Fibroblast of skin of left quadriceps (primary cell): ENCODE measurements around the gene ZNF541.
"Not testable (repeated sequence)": the region's sequence is repeated elsewhere in the genome, so short reads cannot be mapped to it uniquely, and the experiment has no call there.

ENCODE experiments used
- DNase-seq, 2 experiments: peaks; one replicate each; pipeline ENCODE4 v3.0.0-alpha.2; 2013; ENCODE audit warnings: low read depth in 2 of 2

Gene ZNF541

DNA sequence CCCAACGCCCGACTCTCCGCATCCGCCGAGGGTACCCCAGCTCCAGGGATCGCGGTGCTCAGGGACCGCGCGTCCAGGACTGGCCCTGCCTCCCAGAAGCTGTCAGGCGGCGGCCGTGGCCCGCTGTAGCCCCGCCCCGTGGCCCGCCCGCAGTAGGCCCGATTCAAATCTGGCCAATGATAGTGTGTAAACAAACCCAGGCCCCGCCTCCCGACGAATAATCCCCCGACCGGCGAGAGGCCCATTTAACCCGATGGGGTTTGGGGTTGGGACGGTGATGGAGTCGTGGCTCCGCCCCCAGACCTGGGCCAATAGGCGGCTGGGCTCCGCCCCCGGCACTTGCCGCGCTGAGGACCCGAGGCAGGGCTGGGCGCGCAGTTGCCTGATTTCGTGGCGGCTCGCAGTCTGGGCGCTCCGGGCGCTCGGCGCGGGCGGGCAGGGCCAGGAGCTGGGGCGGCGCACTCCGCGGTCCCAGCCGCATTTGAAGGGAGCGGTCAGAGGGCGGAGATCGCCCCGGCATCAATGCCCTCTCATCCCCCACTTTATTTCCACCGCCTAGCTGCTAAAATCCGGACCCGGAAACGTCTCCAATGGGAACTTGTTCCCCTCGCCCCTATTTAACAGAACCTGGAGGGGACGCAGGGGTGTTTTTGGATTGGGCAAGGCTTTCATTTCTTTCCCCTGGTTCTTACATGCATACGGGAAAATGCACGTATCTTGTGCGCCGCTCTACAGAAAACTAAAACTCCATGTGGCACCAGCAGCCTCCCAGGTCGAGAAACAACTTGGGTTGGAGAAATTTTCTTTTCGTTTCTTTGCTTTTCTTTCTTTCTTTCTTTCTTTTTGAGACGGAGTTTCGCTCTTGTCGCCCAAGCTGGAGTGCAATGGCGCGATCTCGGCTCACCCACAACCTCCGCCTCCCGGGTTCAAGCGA lies 27.6 kb upstream of the ZNF541 start:
- DNase-seq = peak; percentile 98

DNA sequence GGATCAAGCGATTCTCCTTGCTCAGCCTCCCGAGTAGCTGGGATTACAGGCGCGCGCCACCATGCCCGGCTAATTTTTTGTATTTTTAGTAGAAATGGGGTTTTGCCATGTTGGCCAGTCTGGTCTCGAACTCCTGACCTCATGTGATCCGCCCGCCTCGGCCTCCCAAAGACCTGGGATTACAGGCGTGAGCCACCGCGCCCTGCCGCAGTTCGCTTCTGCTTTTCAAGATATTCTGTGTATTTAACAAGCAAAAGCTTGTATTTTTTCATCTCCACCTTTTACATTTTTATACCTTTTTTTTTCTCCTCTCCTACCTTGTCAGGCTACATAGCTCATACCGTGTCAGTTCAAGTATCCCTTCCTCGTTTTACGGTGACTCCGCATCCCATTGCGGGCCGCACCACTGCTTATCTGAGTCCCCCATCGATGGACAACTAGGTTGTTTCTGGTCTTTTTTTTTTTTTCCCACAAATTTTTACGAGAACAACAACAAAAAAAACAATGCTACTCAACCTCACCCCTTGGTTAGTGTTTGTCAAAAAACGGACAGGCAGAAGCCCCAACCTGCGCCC lies 26.8 kb upstream of the ZNF541 start:
- DNase-seq = not testable (repeated sequence)

DNA sequence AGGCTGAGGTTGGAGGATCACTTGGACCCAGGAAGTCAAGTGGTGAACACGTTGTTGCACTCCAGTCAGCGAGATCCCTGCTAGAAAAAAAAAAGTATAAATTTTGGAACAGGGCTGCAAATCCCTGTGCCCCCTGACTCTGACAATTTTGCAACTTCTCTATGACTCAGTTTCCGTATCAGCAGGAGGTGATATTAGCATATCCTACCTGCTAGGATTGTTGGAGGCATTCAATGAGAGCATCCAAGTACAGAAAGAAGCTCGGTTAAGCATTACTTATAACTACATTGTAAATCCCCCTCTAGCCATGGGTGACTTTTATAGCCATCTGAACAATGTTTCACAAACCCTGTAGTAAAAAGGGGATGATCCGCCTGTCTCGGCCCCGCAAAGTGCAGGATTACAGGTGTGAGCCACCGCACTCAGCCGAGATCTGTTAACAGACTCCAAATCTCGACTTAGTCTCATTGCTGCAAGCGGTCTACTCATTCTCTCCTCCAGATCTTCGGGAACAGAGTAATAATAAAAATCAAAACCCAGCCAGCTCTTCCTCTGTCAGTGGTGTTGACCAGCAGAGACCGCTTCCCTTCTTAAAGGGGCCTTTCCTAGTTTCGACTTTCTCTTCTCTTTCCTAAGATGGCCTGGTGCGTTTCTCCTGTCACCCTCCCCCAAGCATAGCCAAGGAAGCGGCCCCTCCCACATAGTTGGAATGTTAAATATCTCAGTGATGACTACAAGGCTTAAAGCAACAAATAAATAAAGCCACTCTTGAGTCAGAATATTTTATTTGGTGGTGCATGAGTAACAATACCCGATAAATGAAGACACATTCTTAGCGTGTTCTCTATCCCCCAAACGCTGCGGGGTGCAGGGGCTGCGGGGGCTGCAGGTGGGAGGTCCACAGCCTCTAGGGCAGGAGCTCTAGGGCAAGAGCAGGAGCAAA lies 25.7 kb upstream of the ZNF541 start:
- DNase-seq = peak; percentile 94 to 95

DNA sequence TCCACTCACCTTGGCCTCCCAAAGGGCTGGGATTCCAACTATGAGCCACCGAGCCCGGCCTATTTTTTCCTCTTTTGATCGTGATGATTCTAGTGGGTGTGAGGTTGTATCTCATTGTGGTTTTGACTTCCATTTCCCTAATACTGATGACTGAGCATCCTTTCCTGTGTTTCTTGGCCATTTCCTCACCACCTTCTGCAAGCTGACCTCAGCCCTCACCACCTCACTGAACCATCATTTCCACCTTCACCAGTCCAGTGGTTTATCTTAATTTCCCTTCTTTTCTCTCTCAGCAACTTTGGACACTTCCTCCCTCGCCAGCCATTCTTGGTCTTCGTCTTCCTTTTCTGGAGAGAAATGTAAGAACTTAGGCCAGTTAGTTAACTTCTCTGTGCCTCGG lies 23.0 kb upstream of the ZNF541 start:
- DNase-seq = no peak

DNA sequence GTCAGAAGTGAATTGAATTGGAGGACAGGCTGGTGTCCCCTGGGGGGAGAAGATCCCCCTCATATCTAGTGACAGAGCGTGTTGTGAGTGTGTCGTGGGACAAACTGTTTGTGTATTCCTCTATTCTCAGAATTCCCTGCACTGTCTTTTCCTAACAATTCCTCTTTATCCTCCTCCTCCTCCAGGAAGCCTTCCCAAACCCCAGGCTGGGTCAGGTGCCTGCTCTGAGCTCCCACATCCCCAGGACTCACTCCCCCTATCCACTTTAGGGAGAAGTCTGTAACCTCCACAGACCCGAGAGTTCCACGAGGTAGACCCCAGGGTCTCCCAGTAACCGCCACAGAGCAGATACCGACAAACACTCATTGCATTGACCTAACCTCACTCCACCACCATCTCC lies 20.9 kb upstream of the ZNF541 start:
- DNase-seq = no peak

DNA sequence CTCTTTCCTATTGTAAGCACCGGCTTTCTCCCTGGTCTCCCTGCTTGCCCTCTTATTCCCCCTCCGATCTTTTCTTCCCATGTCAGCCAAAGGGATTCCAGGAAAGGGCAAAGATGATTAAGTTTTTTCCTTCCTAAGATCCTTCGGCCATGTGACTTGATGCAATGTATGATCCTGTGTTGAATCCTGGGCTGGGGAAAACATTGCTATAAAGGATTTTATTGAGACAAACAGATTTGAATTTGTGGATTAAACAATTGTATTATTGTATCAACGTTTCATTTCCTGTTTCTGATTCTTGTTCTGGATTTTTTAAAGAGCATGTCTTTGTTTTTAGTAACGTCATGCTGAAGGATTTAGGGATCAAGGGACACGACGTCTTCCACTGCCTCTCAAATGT lies 16.9 kb upstream of the ZNF541 start:
- no peak for DNase-seq

DNA sequence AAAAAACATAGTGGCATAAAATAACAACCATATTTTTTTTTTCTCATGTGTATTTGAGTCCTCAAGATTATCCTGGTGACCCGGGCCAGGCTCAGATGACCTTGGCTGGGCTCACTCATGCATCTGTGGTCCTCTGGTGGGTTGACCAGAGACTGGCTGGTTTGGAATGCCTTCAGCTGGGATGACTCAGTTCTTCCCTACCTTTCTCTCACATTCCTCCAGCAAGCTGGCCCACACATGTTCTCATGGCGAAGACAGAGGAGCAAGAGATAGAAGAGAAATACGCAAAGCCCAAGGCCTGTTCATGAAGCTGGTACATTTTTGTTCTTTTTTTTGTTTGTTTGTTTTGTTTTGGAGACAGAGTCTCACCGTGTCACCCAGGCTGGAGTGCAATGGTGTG lies 14.3 kb upstream of the ZNF541 start:
- DNase-seq = no peak

DNA sequence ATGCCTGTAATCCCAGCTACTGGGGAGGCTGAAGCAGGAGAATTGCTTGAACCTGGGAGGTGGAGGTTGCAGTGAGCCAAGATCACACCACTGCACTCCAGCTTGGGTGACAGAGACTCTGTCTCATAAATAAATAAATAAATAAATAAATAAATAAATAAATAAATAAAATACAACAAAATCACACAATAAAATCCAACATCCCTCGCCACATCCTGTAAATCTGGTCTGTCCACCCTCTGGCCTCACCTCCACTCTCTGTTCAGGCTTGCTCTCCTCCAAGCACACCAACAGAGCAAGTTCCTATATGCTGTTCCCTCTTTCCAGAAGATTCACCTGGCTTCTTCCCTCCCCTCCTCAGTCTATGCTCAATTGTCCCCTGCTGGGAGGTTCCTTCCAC lies 10.2 kb upstream of the ZNF541 start:
- not testable (repeated sequence) for DNase-seq

DNA sequence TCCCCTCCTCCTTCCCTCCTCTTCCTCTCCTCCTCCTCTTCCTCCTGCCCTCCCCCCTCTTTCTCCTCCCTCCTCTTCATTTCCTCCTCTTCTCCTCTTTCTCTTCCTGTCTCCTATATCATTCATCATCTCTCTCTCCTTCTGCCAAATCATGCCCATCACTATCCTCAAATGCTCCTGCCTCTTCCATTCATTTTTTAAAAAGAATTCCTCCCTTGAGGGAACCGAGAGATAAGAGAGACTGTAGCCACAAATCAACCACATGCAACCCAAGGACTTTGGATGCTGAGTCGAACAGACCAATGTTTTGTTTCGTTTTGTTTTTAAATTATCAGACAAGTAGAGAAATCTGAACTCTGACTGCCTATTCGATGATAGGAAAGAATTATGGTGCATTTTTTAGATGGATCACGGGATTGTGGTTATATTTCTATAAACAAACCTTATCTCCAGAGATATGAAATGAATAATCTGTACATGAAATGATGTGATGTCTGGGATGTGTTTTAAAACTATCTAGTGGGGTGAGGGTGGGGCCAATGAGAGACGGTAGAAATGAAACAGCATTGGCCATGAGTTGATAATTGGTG lies 9.5 kb upstream of the ZNF541 start:
- DNase-seq = peak; percentile 44 to 54

DNA sequence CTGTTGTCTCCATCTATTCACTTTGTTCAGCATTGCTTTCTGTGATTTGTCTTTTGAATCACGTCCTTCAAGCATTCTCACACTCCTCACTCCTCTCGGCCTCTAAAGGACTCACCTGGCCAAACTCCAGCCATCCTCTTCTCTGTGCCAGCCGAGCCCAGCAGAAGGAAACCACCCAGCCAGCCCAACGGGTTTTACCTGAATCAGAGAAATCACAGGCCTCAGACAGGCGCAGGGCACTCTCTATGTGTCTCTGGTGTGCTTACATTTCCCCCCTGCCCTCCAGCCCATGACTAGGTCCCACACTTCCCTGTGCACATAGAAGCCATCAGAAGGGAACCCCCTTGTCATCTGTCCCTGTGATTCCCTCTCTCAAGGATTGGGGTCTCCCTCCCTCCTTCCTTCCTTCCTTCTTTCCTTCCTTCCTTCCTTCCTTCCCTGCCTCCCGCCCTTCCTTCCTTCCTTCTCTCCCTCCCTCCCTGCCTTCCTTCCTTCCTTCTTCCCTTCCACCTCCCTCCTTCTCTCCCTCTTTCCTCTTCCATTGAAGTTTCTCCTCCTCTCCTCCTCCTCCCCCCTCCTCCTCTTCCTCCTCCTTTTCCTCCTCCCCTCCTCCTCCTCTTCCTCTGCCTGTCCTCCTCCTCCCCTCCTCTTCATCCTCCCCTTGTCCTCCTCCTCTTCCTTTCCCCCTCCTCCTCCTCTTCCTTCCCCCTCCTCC lies 8.8 kb upstream of the ZNF541 start:
- no peak for DNase-seq

DNA sequence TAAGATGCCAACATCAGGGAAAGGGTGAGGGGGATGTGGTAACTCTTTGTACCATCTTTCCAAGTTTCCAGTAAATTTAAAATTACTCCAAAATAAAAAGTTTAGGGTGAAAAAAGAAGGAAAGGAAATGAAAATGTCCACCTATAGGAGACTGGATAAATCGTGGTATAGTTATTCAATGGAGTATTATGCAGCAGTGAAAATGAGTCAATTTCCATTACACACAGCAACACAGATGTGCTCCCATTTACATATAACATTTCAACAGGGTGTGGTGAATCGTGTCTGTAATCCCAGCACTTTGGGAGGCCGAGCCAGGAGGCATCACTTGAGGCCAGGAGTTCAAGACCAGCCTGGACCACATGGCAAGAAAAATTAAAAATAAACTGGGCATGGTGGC lies 7.4 kb upstream of the ZNF541 start:
- DNase-seq = no peak

DNA sequence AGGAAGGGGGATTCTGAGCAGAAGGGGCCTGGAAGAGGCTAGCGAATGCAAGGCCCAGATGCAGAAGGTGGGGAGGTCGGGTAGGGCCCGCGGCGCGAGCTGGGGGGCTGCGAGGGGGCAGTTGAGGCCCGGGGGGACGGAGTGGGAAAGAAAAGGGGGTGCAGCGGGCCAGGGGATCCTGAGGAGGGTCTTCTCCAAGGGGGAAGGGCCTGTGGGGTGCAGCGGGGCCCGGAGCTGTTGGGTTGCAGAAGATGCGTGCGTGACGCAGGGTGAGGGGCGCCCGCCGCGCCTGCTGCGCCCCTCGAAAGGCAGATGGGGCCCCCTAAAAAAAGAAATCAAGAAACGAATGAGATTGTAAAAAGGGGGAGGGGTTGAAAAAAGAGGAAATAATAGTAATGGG lies 313 bp downstream of the ZNF541 start:
- DNase-seq = no peak

DNA sequence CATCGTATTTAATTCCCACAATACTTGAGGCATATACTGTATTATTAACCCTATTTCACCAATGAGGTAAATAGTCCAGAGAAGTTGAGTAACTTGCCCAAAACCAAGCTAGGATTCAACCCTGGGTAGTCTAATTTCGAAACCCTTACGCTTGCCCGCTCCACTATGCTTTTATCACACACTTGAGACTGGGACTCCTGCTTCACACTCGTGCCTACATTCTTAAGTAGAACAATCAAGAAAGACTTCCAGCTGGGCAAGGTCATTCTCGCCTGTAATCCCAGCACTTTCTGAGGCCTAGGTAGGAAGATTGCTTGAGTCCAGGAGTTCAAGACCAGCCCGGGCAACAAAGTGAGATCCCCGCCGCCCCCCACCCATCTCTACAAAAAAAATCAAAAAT lies 3.6 kb downstream of the ZNF541 start:
- no peak for DNase-seq

DNA sequence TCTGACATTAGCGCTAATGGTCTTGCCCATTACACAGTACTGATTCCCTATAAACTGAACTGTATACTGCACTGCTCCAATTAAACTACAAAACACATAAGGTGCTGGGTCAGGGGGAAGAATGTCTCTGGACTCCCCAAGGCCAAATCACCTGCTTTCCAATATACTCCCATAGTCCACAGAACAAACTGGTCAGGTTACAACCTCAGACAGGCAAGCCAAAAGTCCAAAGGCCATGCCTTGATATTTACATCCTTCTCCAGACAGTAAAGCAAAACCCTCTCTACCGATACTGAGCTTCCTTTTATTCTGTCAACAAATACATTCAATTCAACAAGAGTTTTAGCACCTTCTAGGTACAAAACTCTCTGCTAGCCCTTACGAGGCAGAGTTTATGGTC lies 8.9 kb downstream of the ZNF541 start:
- DNase-seq = no peak

DNA sequence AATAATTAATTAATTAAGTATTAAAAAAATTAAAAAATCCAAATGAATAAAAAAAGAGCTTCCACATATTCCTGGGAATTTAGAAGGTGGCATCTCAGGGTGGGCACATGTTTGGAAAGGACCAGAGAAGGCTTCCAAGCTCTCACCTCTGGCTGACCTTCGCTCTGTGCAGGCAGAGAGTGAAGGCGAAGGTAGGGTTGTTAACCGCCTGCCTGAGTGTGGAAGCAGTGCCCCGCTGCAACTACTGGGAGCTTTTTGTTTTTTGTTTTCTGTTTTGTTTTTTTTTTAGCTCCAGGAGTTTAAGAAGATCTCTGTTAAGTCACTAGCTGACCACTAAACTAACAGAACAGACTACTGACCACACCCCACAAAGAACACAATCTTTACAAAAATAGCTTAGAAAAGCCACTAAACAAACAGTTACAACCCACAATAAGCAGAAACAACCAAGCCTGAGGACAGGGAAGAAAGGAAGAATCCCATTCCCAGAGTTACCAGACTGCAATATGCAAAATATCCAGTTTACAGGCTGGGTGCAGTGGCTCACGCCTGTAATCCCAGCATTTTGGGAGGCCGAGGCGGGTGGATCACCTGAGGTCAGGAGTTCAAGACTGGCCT lies 11.4 kb downstream of the ZNF541 start:
- DNase-seq = no peak

DNA sequence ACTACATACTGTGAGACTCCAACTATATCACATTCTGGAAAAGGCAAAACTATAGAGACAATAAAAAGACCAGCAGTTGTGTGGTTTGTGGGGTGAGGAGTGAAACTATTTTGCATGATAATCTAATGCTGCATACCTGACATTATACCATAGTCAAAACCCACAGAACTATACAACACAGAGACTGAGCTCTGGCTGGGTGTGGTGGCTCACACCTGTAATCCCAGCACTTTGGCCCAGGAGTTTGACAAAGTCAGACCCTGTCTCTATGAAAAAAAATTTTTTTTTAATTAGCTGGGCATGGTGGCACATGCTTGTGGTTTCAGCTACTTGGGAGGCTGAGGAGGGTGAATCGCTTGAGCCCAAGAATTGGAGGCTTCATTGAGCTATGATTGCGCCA lies 11.9 kb downstream of the ZNF541 start:
- no peak for DNase-seq

DNA sequence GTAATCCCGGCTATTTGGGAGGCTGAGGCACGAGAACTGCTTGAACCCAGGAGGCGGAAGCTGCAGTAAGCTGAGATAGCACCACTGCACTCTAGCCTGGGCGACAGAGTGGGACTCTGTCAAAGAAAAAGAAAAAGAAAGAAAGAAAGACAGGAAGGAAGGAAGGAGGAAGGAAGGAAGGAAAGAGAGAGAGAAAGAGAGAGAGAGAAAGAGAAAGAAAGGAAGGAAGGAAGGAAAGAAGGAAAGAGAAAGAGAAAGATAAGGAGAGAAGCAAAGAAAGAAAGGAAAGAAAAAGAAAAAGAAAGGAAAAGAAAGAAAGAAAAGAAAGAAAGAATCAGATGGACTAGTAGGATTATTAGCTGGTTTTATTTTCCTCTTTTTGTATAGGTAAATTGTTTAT lies 22.8 kb downstream of the ZNF541 start:
- no peak for DNase-seq

DNA sequence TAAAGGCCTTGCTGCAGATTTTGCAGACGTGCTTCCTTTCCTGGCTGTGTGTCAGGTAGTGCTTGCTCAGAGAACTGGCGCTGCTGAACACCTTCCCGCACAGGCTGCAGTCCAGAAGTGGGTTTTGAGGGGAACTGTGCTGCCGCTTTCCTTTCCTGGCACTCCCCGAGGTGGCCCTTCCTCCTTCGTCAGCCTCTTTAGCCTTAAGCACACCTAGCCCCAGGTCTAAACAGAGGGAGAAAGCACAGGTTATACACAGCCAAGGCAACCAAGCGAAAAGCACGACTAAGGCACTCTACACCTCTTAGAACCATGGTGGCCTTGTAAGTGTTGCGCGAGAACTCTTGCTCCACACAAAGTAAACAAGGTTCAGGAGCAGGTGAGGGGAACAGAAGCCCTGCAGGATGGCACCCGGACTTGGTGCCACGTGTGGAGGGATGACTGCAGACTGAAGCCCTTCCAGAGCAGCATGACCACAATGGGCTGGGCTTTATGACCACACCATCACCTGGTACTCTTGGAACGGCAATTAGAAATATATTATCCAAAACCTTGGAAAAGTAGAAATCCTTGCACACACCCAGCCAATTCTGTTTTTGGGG lies 23.6 kb downstream of the ZNF541 start:
- DNase-seq = no peak

DNA sequence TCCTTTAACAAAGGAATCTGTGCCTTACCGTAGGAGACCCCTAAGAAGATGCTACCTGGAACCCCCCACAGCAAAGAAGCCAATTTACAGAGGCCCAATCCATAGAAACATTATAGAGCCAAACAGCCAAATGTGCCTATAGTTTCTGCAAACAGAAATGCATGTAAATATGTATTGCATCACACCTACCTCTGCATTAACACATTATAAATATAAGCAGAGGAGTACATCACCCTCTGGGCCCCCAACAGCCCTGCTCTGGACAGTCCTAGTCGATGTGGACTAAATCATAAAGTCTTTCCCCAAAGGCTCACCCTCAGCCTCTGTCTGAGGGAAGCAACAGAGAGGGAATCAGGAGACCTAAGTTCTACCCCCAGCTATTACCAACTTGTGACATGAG lies 25.7 kb downstream of the ZNF541 start:
- no peak for DNase-seq
